HEK293T (cell line): ENCODE results near the gene CERCAM.

Experiments
- BHLHE40 ChIP-seq: fragments of 450-650 bp; IDR thresholded peaks from 2 replicates; pipeline ENCODE4 v1.6.1; 2016; ENCODE audit warnings: mild to moderate bottlenecking, moderate library complexity, borderline replicate concordance
- ELF4 ChIP-seq: fragments of 450-650 bp; IDR thresholded peaks from 2 replicates; pipeline ENCODE4 v1.6.1; 2017; ENCODE audit warnings: antibody characterized with exemption
- FOXA1 ChIP-seq: fragments of 450-650 bp; IDR thresholded peaks from 2 replicates; pipeline ENCODE4 v1.6.1; 2016; ENCODE audit warnings: mild to moderate bottlenecking
- FOXK2 ChIP-seq: fragments of 450-650 bp; IDR thresholded peaks from 2 replicates; pipeline ENCODE4 v1.6.1; 2016; ENCODE audit warnings: mild to moderate bottlenecking
- FOXM1 ChIP-seq: fragments of 450-650 bp; IDR thresholded peaks from 2 replicates; pipeline ENCODE4 v1.6.1; 2017; ENCODE audit warnings: mild to moderate bottlenecking, borderline replicate concordance
- HDGF ChIP-seq: fragments of 450-650 bp; IDR thresholded peaks from 2 replicates; pipeline ENCODE4 v1.6.1; 2017; ENCODE audit warnings: antibody characterized with exemption, borderline replicate concordance
- L3MBTL2 ChIP-seq: fragments of 450-650 bp; conservative IDR thresholded peaks from 2 replicates; pipeline ENCODE4 v1.6.1; 2016; ENCODE audit warnings: mild to moderate bottlenecking
- NFRKB ChIP-seq: fragments of 450-650 bp; IDR thresholded peaks from 2 replicates; pipeline ENCODE4 v1.6.1; 2016; ENCODE audit warnings: mild to moderate bottlenecking, moderate library complexity
- SP1 ChIP-seq: fragments of 450-650 bp; IDR thresholded peaks from 2 replicates; pipeline ENCODE4 v1.6.1; 2017
- SUZ12 ChIP-seq: fragments of 450-650 bp; IDR thresholded peaks from 2 replicates; pipeline ENCODE4 v1.6.1; 2016; ENCODE audit warnings: mild to moderate bottlenecking
- TARDBP ChIP-seq: fragments of 450-650 bp; IDR thresholded peaks from 2 replicates; pipeline ENCODE4 v1.6.1; 2016
- TF ChIP-seq, protein P1 (sequence below): fragments of 450-650 bp; IDR thresholded peaks from 2 replicates; pipeline ENCODE4 v1.6.1; 2016

DNA sequence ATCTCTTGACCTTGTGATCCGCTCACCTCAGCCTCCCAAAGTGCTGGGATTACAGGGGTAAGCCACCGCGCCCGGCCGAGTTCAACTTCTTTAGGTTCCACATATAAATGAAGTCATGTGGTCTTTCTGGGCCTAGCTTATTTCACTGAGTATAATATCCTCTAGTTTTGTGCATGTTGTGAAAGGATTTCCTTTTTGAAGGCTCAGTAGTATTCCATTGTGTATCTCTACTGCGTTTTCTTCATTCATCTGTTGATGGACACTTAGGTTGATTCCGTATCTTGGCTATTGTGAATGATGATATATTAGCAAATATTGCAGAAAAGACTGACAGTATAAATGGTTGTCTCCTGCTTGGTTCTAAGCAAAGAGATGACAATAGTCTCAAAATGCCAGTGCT lies 55.2 kb downstream of the CERCAM start:
- no peak for TF ChIP-seq NFRKB
- no peak for TF ChIP-seq BHLHE40
- TF ChIP-seq TARDBP = no peak
- no peak for TF ChIP-seq SP1
- TF ChIP-seq SUZ12 = no peak
- TF ChIP-seq FOXM1 = no peak
- no peak for TF ChIP-seq L3MBTL2
- TF ChIP-seq, protein P1, sequence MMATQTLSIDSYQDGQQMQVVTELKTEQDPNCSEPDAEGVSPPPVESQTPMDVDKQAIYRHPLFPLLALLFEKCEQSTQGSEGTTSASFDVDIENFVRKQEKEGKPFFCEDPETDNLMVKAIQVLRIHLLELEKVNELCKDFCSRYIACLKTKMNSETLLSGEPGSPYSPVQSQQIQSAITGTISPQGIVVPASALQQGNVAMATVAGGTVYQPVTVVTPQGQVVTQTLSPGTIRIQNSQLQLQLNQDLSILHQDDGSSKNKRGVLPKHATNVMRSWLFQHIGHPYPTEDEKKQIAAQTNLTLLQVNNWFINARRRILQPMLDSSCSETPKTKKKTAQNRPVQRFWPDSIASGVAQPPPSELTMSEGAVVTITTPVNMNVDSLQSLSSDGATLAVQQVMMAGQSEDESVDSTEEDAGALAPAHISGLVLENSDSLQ = no peak
- no peak for TF ChIP-seq FOXK2
- TF ChIP-seq ELF4 = no peak
- no peak for TF ChIP-seq FOXA1
- no peak for TF ChIP-seq HDGF
